SHP77 (cell line): Measurements from ENCODE around the gene MT1E.
"Not testable (repeated sequence)": the region's sequence is repeated elsewhere in the genome, so short reads cannot be mapped to it uniquely, and the experiment has no call there.

ENCODE experiments used
- DNase-seq, 2 experiments: peaks; one replicate each; lab custom pipeline; 2025; lab: John Stamatoyannopoulos, UW

Gene MT1E

GRCh38 chr16:56607109-56607618 is 18.4 kb upstream of the MT1E start:
- DNase-seq = peak in 1 of 2 experiments; percentile 37

- no peak for DNase-seq
Measured at GRCh38 chr16:56607675-56608042, 17.9 kb upstream of the MT1E start.

- DNase-seq = peak; percentile 92 to 96
Measured at GRCh38 chr16:56608043-56608875, 17.3 kb upstream of the MT1E start, which contains the start of gene MT2A. MT2A (plus strand) TSS chr16:56608584; CDS start chr16:56608656, 72 bp downstream.

- DNase-seq = peak; percentile 8 to 13
Measured at GRCh38 chr16:56608876-56609462, 16.6 kb upstream of the MT1E start.

GRCh38 chr16:56609463-56609921 is 16.1 kb upstream of the MT1E start:
- peak; percentile 25 to 27 for DNase-seq

GRCh38 chr16:56610017-56610608 is 15.5 kb upstream of the MT1E start:
- DNase-seq = no peak

GRCh38 chr16:56610609-56611111 is 14.9 kb upstream of the MT1E start:
- DNase-seq = no peak

GRCh38 chr16:56611281-56611833 is 14.2 kb upstream of the MT1E start:
- no peak for DNase-seq

- DNase-seq = no peak
Measured at GRCh38 chr16:56613706-56614105, 11.9 kb upstream of the MT1E start.

- DNase-seq = no peak
Measured at GRCh38 chr16:56614549-56614991, 11.0 kb upstream of the MT1E start.

GRCh38 chr16:56615353-56615752 is 10.2 kb upstream of the MT1E start:
- DNase-seq = no peak

GRCh38 chr16:56616608-56617211 is 8.9 kb upstream of the MT1E start:
- DNase-seq = no peak

- no peak for DNase-seq
Measured at GRCh38 chr16:56617212-56618085, 8.1 kb upstream of the MT1E start.

GRCh38 chr16:56618138-56618537 is 7.4 kb upstream of the MT1E start:
- no peak for DNase-seq

GRCh38 chr16:56620339-56620897 is 5.2 kb upstream of the MT1E start:
- DNase-seq = no peak

GRCh38 chr16:56621665-56622445 is 3.7 kb upstream of the MT1E start:
- DNase-seq = not testable (repeated sequence)

GRCh38 chr16:56623184-56623583 is 2.4 kb upstream of the MT1E start:
- not testable (repeated sequence) for DNase-seq

- DNase-seq = no peak
Measured at GRCh38 chr16:56623637-56624036, 1.9 kb upstream of the MT1E start.

GRCh38 chr16:56625943-56626654 is 518 bp downstream of the MT1E start:
- no peak for DNase-seq
